Erythroblast (primary cell): Measurements from ENCODE around the gene GPR158.

Experiments
- GATA1 ChIP-seq: IDR thresholded peaks from 2 replicates; pipeline ENCODE4 v1.6.1; 2011; ENCODE audit warnings: low read depth, mild to moderate bottlenecking, control low read depth, low read length, moderate library complexity
- POLR2A ChIP-seq: IDR thresholded peaks from 2 replicates; pipeline ENCODE4 v1.6.1; 2011; ENCODE audit warnings: mild to moderate bottlenecking, low read length

- no peak for TF ChIP-seq POLR2A
- TF ChIP-seq GATA1, result no peak
Observed at GRCh38 chr10:25356609-25357008, 181.8 kb downstream of the GPR158 start.
